ENCODE data around the gene HIGD1C.

- TF ChIP-seq POLR2A (IDR thresholded peaks at IDR 0.05) (no peak), CTCF (IDR thresholded peaks at IDR 0.05) (no peak), POLR2AphosphoS5 (IDR thresholded peaks at IDR 0.05) (no peak), EP300 (IDR thresholded peaks at IDR 0.05; ENCODE audit: low read depth) (no peak)
Measured at GRCh38 chr12:51000245-51000644, 47.9 kb downstream of the HIGD1C start.

All from transverse colon (tissue), 4 donors.